ENCODE results near the gene TMED8. TPM values are rescaled to one million over a fixed set of nuclear protein-coding genes. Genes with fewer than 3 reads are reported as not detected.

The TMED8 gene
- total RNA-seq, 1 experiment from 2014 or later = 14.2 TPM

GRCh38 chr14:77324289-77324688 lies 52.6 kb downstream of the TMED8 start (continued):
- TF ChIP-seq ZNF532 (CRISPR knock-in tag; IDR thresholded peaks at IDR 0.05; ENCODE audit: borderline replicate concordance) (no peak), SOX15 (CRISPR knock-in tag; IDR thresholded peaks at IDR 0.05) (no peak), NR3C1 (CRISPR knock-in tag; conservative IDR thresholded peaks at IDR 0.05; ENCODE audit: low read depth) (no peak), HMGXB4 (CRISPR knock-in tag; IDR thresholded peaks at IDR 0.05) (no peak), CTCF (IDR thresholded peaks at IDR 0.05) (no peak)

- ChIA-PET CTCF (interaction anchor here (0.7 to 2.1 kb wide), 3 partner anchors 8 to 740 kb away, joined by 3 to 15 read pairs (median 9); partner anchors contain the start of genes SAMD15 and TMED8), POLR2A (no interaction called here)
- Mint-ChIP-seq H3K36me3 (no peaks in the 10 kb centered on the region), H3K4me1 (peaks cover 49% of the 10 kb centered on the region), H3K27ac (no peak overlapping the region), H3K27me3 (ENCODE audit: low read depth) (no peaks in the 10 kb centered on the region; the same call in 1 of the 2 replicates), H3K4me3 (no peak overlapping the region), H3K9me3 (no peaks in the 10 kb centered on the region)
- ATAC-seq = no peak
- no peak for DNase-seq (ENCODE audit: low spot score)
- TF ChIP-seq NFYB (CRISPR knock-in tag; conservative IDR thresholded peaks at IDR 0.05; ENCODE audit: low read depth) (no peak), HMGXB4 (CRISPR knock-in tag; IDR thresholded peaks at IDR 0.05) (no peak), MAX (CRISPR knock-in tag; IDR thresholded peaks at IDR 0.05) (no peak), FOXK1 (CRISPR knock-in tag; IDR thresholded peaks at IDR 0.05) (no peak), ATF3 (CRISPR knock-in tag; conservative IDR thresholded peaks at IDR 0.05) (no peak), ZNF263 (CRISPR knock-in tag; IDR thresholded peaks at IDR 0.05; ENCODE audit: low read depth) (no peak), E2F5 (CRISPR knock-in tag; IDR thresholded peaks at IDR 0.05) (no peak), MLX (CRISPR knock-in tag; IDR thresholded peaks at IDR 0.05) (no peak), ZNF416 (CRISPR knock-in tag; IDR thresholded peaks at IDR 0.05) (no peak), AR (CRISPR knock-in tag; IDR thresholded peaks at IDR 0.05) (no peak), E2F4 (CRISPR knock-in tag; IDR thresholded peaks at IDR 0.05; ENCODE audit: borderline replicate concordance, low read depth) (no peak), USF1 (CRISPR knock-in tag; IDR thresholded peaks at IDR 0.05) (no peak)
Measured at GRCh38 chr14:77323571-77323970, 53.3 kb downstream of the TMED8 start.

All from WTC11 (cell line).